IPS DF 6.9 (cell line): ENCODE results near the gene POM121.
"Not testable (repeated sequence)": the region's sequence is repeated elsewhere in the genome, so short reads cannot be mapped to it uniquely, and the experiment has no call there.

Source experiments
- DNase-seq: peaks from one replicate; pipeline ENCODE4 v3.0.0-alpha.2; 2013; ENCODE audit warnings: low read depth, low spot score
- H3K27ac ChIP-seq: one replicate; pipeline ENCODE4 v1.5.1; 2013; ENCODE audit warnings: low read length, control low read depth
- H3K27me3 ChIP-seq: 2 replicates; pipeline ENCODE4 v1.6.1; 2013; ENCODE audit warnings: mild to moderate bottlenecking, low read length; ENCODE audit not compliant: control insufficient read depth, insufficient read depth
- H3K36me3 ChIP-seq: 2 replicates; pipeline ENCODE4 v1.6.1; 2013; ENCODE audit warnings: low read length; ENCODE audit not compliant: control insufficient read depth, insufficient read depth
- H3K4me1 ChIP-seq: 2 replicates; pipeline ENCODE4 v1.6.1; 2013; ENCODE audit warnings: low read length; ENCODE audit not compliant: control insufficient read depth, insufficient read depth
- H3K4me3 ChIP-seq: 2 replicates; pipeline ENCODE4 v1.5.1; 2013; ENCODE audit warnings: mild to moderate bottlenecking, low read length
- H3K9me3 ChIP-seq: 2 replicates; pipeline ENCODE4 v1.6.1; 2013; ENCODE audit warnings: low read length, inconsistent platforms; ENCODE audit not compliant: control insufficient read depth, insufficient read depth
- WGBS: extraction: QIAGEN DNeasy Blood & Tissue Kit; methylation state at CpG from one replicate; pipeline ENCODE4 v1.1.7; 2013; ENCODE audit warnings: mixed read lengths, missing lambda C conversion rate; ENCODE audit not compliant: insufficient read length, insufficient coverage; 5-methylcytosine and 5-hydroxymethylcytosine counted together

The POM121 gene

GRCh38 chr7:72997447-72997846 is 72.6 kb downstream of the POM121 start:
- H3K9me3 ChIP-seq, H3K27ac ChIP-seq, DNase-seq, H3K4me1 ChIP-seq, H3K36me3 ChIP-seq, H3K27me3 ChIP-seq, H3K4me3 ChIP-seq: not testable (repeated sequence)
- WGBS: no CpG with 5 or more reads among the region's 8 CpGs

- H3K27me3 ChIP-seq, H3K27ac ChIP-seq, DNase-seq, H3K4me1 ChIP-seq, H3K36me3 ChIP-seq, H3K4me3 ChIP-seq, H3K9me3 ChIP-seq: not testable (repeated sequence)
- no CpG with 5 or more reads among the region's 11 CpGs for WGBS
Observed at GRCh38 chr7:72997887-72998468, 73.1 kb downstream of the POM121 start.
